Mononuclear cell (primary cell): Measurements from ENCODE around the gene EHD4. TPM values are rescaled to one million over a fixed set of nuclear protein-coding genes. Genes with fewer than 3 reads are reported as not detected.

ENCODE experiments used
- H3K27me3 ChIP-seq: 2 replicates; pipeline ENCODE4 v1.6.0; 2011; ENCODE audit warnings: low read length, control low read depth; ENCODE audit not compliant: insufficient read depth
- H3K4me1 ChIP-seq: 2 replicates; pipeline ENCODE4 v1.5.1; 2011; ENCODE audit warnings: mild to moderate bottlenecking, low read length, control low read depth; ENCODE audit not compliant: insufficient read depth
- H3K4me3 ChIP-seq: 2 replicates; pipeline ENCODE4 v1.5.1; 2011; ENCODE audit warnings: mild to moderate bottlenecking, low read length, moderate library complexity
- H3K9me3 ChIP-seq: 2 replicates; pipeline ENCODE4 v1.5.1; 2011; ENCODE audit warnings: low read depth, mild to moderate bottlenecking, control low read depth, low read length
- total RNA-seq: library from RNA; depleted of rRNA; stranded (reverse); fragments of >200 nt; gene quantifications from one replicate; pipeline ENCODE4 v1.2.3, GENCODE V29; 2012

EHD4 gene
- total RNA-seq, 1 donor: 35.3 TPM

DNA sequence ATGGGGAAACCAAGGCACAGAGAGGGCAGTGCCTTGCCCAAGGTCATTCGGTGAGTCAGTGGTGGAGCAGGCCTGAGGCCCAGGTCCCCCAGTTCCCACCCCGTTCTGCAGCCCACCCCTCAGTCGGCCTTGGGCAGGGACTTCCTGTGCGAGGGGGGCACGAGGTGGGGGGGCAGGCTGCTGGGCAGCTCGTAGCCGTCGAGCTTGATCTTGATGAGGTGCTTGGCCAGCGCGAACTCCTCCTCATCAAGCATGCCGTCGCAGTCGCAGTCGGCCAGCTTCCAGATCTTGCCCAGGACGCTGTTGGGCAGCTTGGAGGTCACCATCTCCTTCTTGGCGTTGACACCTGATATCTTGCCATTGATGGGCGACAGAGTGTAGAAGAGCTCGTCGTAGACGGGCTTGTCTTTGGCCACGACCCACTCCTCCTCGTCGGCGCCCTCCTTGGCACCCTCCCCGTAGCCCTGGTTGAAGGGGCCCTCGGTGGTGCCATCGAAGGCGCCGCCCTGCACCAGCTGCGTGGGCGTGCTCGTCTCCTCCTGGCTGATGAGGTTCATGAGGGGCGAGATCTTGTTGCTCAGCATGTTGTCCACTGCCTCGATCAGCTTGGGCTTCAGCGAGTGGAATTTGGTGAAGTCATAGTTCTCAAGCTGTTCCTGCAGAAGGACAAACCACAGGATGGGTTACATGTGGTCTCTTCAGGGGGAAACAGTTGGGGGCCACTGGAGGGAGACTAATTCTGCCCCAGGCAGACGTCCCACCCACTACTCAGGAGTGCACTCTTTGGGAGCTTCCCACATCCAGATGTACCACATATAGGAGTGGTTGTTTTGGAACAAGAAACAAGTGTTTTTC is 71.6 kb downstream of the EHD4 start:
- Histone ChIP-seq H3K4me3 (no peak overlapping the region), H3K9me3 (no peaks in the 10 kb centered on the region), H3K27me3 (no peaks in the 10 kb centered on the region), H3K4me1 (peaks cover 3% of the 10 kb centered on the region)

DNA sequence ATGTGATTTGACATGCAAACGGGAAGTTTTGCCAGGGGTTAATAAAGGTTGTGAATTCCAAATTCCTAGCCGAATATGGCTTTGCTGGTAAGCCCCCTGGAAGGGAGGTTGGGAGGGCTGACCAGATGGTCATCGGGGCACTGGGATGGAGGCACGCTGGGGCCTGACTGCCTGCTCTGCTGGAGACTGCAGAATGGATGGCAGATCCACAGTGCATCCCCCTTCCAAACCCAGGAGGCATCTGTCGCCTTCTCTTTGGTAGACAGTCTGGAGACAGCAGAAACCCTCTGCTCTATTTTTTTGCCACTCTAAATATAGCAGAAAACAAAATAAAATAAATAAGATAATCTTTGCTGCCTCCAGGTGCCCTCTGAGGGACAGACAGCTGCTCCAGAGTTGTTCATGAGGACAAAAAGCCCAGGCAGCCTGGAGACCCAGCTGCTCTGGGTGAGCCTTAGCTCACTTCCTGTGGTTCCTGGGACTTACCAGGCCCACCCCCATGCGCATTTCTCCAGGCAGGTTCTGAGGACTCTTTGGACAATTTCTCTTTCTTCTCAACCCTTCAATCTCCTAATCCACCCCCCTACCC is 72.4 kb downstream of the EHD4 start:
- no peaks in the 10 kb centered on the region for H3K9me3 ChIP-seq
- no peak overlapping the region for H3K4me3 ChIP-seq
- H3K27me3 ChIP-seq: no peaks in the 10 kb centered on the region
- H3K4me1 ChIP-seq: peaks cover 10% of the 10 kb centered on the region

DNA sequence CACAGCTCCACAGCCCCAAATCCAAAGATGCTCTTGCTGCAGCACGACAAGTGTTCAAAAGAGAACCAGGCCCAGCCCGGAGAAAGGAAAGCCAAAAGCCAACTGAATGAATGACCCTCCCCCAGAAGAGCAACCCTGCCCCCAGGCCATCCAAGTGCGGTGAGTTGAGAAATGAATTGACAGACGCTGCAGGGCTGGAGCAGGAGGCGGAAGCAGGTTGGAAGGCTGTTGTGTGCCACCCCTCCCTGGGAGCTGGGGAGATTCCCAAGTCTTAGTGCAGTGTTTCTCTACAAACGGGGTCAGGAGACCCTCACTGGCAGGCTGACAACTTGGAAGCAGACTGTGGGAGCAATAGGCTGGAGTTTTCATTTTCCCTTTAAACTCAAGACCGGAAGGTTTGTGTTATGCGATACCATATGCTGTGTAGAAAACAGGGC is 75.0 kb downstream of the EHD4 start:
- Histone ChIP-seq H3K9me3 (no peaks in the 10 kb centered on the region), H3K4me1 (peaks cover 33% of the 10 kb centered on the region), H3K4me3 (no peak overlapping the region), H3K27me3 (no peaks in the 10 kb centered on the region)

DNA sequence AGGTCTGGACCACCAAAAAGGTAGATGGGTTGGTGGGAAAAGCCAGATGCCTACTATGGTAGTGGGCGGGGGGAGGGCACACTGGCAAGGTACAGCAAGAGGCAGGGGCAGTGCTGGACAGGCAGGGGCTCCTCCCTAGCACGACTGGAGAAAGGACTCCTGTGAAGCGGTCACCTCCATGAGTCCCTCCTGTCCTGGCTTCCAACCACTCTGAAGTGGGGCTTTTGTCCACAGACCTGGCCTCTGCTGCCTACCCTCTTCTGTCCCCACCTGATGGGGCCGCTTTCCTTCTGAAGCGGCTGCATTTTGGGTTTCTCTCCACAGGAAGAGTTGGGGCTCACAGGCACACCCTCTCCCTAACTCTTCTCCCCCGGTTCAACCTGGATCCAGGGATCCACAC is 75.8 kb downstream of the EHD4 start:
- Histone ChIP-seq H3K4me1 (peaks cover 36% of the 10 kb centered on the region), H3K9me3 (no peaks in the 10 kb centered on the region)

DNA sequence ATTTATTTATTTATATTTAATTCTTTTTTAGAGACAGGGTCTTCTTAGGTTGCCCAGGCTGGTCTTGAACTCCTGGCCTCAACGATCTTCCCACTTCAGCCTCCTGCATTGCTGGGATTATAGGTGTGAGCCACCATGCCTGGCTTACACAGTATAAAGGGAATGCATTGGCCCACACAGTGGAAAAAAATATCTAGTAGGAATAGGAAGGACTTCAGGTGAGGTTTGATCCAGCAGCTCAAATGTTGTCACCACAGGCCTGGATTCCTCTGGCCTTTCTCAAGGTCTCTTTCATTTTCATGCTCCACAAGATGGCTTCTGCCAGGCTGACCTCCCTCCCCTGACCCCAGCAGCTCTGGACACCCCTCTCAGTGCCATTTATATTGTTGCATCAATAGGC is 76.4 kb downstream of the EHD4 start:
- H3K4me3 ChIP-seq: no peak overlapping the region
- no peaks in the 10 kb centered on the region for H3K9me3 ChIP-seq
- H3K27me3 ChIP-seq: no peaks in the 10 kb centered on the region
- H3K4me1 ChIP-seq: peaks cover 36% of the 10 kb centered on the region

More for the DNA sequence above, 75.8 kb downstream of the EHD4 start:
- H3K27me3 ChIP-seq: no peaks in the 10 kb centered on the region
- H3K4me3 ChIP-seq: no peak overlapping the region

DNA sequence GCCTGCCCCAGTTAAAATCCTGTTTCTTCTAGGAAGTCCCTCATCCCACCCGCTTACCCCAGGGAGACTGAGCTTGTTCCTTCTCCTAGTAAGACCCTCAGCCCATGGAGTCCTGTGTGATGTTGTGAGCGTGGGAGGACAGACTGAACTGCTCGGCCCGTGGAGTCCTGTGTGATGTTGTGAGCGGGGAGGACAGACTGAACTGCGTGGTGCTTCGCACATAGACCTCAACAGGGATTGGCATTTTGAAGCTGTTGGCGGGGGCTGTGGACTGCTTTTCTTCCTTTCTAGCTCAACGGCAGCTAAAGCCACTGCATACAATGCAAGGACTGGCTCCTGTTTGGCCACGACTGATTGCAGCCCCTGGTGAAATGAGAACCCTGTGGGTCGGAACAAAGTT is 76.9 kb downstream of the EHD4 start:
- Histone ChIP-seq H3K9me3 (no peaks in the 10 kb centered on the region), H3K4me3 (no peak overlapping the region), H3K27me3 (no peaks in the 10 kb centered on the region), H3K4me1 (peaks cover 36% of the 10 kb centered on the region)

DNA sequence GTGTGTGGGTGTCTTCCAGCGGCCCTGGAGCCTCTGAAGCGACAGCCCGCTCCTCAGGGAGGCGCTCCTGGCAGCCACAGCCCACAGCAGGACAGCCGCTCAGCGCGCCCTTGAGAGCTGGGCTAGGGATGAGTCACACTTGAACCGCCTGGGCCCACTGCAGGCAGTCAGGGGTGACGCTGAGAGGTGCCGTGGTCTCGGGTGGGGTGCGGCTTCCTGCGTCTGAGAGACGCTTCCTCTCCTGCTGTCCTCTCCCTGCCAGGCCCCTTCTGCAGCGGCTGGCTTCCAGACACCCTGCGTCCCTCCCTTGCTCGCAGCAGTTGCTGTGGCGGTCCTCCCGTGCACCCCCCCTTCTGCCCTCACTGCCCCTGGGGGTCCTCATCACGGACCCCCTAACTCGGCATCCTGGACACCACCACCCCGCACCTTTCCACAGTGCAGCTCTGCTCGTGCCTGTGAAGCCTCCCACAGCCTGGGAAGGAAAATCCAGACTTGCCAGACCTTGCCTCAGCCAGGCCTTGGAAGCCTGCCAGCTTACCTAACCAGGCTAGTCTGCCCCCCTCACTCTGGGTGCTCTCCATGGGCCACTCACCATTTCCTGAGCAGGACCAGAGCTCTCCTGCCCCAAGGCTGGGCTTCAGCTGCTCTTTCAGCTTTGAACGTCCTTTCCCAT is 77.4 kb downstream of the EHD4 start:
- Histone ChIP-seq H3K4me1 (peaks cover 36% of the 10 kb centered on the region), H3K27me3 (no peaks in the 10 kb centered on the region), H3K9me3 (no peaks in the 10 kb centered on the region), H3K4me3 (no peak overlapping the region)

DNA sequence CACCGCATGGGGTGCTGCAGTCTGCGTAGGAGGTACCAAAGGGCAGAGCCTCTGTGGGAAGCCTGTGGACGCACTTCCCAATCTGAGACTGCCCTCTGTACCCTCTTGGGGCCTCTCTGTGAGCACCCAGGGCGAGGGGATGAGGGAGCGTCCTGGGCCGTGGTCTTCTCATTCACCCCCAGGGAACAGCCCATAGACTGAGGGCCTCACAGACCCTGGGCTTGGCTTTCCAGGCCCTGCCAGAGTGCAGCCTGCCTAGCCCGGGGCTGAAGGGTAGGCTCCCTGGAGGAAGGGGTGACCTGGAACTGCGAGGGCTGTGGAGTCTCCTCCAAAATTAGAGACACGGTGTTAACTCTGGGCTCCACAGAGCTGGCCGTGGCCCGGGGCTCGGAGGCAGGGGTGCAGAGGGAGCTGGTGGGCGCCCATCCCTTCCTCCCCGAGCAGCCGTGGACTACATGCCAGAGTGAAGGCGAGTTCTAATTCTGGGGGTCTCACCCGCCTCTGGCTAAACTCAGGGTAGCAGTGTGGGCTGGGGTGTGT is 78.0 kb downstream of the EHD4 start:
- no peaks in the 10 kb centered on the region for H3K27me3 ChIP-seq

DNA sequence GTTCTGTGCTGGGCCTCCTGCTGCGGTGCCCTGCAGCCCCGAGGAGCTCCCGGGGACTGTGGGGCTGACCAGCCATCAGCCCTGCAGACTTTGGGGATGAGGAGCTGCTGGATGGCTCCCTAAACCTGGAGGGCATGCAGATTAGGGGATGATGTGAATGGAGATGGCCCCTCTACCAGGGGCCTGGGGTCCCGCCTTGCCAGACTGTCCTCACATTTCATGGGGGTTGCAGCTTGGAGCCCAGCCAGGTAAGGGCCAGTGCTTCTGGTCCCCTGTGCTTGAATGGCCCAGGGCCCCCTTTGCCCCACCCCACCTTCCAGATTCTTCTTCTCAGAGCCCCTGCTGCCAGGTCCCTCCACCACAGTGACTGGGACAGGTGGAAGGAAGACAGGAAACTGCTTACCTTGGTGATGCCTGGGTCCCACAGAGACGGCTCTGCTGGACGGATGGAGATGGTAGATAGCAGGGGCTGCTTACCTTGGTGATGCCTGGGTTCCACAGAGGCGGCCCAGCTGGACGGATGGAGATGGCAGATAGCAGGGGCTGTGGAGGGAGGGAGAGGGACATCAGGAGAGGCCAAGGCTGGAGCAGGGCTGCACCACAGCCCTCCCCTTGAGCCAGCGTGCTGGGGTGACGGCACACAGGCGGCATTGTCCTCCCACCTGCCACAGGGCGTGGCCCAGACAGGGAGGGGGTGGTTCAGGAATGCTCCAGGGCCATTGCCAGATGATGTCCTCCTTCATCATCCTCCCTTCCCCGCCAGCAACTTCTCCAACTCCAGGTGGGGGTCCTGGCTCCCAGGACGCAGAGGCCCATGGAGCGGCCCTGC is 78.7 kb downstream of the EHD4 start, which contains the start of gene SPTBN5:
Gene SPTBN5 (minus strand): TSS at position 632 of the 829 bp plus-strand sequence. CDS start 556 bp downstream, at position 76.
- no peaks in the 10 kb centered on the region for H3K27me3 ChIP-seq
- peak within 1 kb of the TSS; percentile 3 for H3K4me3 ChIP-seq
- no peaks in the 10 kb centered on the region for H3K9me3 ChIP-seq
- peaks cover 41% of the 10 kb centered on the region for H3K4me1 ChIP-seq

More for the DNA sequence above, 78.0 kb downstream of the EHD4 start:
- H3K4me1 ChIP-seq: peaks cover 36% of the 10 kb centered on the region
- H3K4me3 ChIP-seq: no peak overlapping the region
- H3K9me3 ChIP-seq: no peaks in the 10 kb centered on the region

DNA sequence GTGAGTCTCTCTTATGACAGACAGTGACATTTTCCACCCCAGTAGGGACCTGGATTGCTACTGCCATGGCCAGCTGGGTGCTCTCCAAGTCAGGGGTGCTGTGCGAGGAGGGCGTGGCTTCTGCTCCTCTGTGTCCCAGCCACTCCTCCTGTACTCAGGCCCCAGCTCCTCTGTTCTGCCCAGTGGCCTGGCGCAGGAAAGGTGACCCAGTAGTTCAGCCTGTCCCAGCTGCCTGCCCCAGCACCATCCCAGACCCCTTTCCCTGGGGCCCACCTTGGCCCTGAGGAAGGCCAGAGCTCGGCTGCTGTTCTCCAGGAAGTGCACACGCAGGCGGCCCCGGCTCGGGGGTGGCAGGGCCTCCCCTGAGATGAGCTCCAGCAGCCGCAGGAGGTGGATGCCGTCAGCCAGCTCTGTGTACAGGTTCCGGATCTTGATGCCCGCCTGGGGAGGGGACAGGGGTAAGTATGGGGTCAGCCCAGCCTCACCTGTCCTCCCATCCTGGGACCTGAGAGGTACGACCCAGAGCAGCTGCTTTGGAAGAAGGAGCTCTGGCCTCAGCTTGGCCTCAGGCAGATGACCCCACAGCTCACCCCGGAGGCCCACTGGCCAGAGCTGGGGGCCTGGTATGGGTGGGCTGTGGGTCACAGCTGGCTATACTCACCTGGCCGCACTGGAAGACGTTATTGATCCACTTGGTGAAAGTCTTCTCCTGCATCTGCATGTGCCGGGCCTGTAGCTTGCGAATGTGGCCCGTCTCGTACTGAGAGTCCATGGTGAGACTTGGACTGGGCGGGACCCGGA is 79.5 kb downstream of the EHD4 start:
- Histone ChIP-seq H3K27me3 (no peaks in the 10 kb centered on the region), H3K9me3 (no peaks in the 10 kb centered on the region), H3K4me1 (peaks cover 47% of the 10 kb centered on the region), H3K4me3 (peak overlapping the region; percentile 3)

DNA sequence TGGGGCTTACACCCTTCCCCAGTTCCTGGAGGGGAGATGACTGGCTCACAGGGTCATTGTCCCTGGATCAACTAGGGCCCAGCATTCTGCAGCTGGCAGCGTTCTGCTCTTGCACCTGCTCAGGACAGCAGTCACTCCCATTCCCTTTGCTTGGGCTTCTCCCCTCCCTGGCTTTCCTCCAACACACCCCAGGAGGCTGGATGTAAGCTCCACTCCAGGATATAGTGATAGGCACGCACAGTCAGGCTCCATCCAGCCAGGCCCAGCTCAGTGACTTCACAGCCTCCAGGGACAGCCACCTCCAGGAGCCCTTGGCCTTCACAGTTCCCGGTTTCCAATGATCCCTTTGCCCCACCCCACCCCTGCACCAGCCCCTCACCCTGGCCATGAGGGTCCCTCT is 80.4 kb downstream of the EHD4 start:
- H3K4me3 ChIP-seq: no peak overlapping the region
- no peaks in the 10 kb centered on the region for H3K9me3 ChIP-seq
- peaks cover 47% of the 10 kb centered on the region for H3K4me1 ChIP-seq
- no peaks in the 10 kb centered on the region for H3K27me3 ChIP-seq

DNA sequence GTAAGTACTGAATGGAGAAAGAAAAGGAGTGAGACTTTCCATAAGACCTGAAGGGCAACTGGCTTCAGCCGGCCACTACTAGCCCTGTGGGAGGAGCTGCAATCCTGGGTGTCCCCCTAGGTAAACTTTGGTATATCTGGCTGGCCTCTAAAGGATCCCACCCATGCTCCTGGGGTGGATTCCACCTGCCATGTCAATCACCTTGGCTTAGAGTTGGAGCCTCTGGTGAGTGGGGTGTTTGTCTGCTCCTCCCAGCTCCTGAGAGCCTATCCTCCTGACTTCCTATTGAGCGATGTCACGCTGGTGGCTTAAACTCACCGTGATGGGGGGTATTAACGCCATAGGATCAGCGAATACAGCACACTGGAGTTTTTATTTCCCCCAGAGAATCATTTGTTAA is 81.1 kb downstream of the EHD4 start:
- Histone ChIP-seq H3K4me1 (peaks cover 47% of the 10 kb centered on the region), H3K9me3 (no peaks in the 10 kb centered on the region), H3K27me3 (no peaks in the 10 kb centered on the region), H3K4me3 (no peak overlapping the region)

DNA sequence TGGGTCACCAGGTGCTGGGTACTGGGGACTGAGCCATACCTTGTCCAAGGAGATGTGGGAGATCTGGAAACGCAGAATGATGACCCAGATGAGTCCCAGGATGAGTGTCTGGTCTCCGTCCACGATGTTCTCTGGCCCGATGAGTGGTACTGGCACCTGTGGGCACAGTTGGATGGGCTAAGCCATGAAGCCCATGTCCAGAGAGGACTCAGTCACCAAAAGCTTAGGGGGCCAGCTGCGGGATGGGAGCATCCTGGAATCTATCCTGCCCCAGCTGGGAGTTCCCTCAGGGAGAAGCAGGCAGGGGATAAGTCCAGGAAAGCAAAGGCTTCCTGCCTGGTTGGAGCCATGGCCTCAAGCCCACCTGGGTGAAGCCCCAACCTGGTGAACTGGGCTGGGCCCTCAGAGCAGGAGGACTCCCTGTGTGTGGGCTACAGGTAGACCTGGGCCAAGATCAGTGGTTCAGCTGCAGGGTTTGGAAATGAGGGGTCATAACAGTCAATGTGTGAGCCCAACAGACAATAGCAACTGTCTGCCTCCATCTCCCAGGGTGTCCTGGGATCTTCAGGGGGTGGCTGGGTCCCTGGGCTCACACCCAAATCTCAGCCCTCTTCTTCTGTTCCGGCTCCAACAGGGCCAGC is 82.2 kb downstream of the EHD4 start:
- no peaks in the 10 kb centered on the region for H3K9me3 ChIP-seq
- no peaks in the 10 kb centered on the region for H3K27me3 ChIP-seq
- peaks cover 42% of the 10 kb centered on the region for H3K4me1 ChIP-seq
- H3K4me3 ChIP-seq: no peak overlapping the region
